GM18502 (cell line): ENCODE results near the gene MIGA2.
A peak's percentile ranks its signal among the peaks of the same experiment; 100 is the strongest.
"Not testable (repeated sequence)": the region's sequence is repeated elsewhere in the genome, so short reads cannot be mapped to it uniquely, and the experiment has no call there.

Experiments used
- ATAC-seq: cut with Tn5 transposase; IDR thresholded peaks from one replicate; pipeline ENCODE4 v1.9.1; 2021; ENCODE audit warnings: mild to moderate bottlenecking; ENCODE audit not compliant: unreplicated experiment, poor library complexity

Gene MIGA2

GRCh38 chr9:129110740-129111527 lies 74.5 kb downstream of the MIGA2 start, which contains the start of the genes CRAT and PTPA:
Gene CRAT, minus strand, starts transcription at chr9:129110793. Its CDS starts 284 bp downstream, at chr9:129110509.
Gene PTPA, plus strand, starts transcription at chr9:129111415. Its CDS starts 186 bp downstream, at chr9:129111601.
- peak; percentile 83 for ATAC-seq

DNA sequence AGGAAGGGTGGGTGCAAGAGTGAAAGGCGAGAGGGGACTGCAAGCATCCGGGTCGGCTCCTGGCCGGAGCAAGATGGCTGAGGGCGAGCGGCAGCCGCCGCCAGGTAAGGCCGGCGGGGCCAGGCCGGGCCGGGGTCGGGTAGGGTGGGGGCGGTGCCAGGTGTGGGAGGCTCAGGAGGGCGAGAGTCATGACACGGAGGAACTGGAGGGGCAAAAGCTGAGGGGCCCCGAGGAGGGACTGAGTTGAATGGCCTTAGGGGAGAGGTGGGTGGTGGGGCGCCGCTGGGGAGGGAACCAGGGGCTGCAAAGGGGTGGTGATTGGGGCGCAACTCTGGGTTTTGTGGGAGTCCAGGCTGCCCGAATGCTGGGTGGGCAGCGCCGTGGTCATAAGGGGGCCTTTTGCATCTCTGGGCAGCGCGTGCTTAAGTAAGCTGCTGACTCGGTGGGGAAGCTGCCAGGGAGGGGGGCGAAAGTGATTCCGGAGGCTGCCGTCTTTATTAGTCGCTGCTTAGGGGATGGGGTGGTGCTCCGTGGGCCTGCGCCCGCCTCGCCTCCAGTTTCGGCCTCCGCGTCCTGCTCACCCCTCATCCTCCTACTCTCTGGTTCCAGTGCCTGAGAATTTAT lies 75.2 kb downstream of the MIGA2 start:
- peak; percentile 38 for ATAC-seq

DNA sequence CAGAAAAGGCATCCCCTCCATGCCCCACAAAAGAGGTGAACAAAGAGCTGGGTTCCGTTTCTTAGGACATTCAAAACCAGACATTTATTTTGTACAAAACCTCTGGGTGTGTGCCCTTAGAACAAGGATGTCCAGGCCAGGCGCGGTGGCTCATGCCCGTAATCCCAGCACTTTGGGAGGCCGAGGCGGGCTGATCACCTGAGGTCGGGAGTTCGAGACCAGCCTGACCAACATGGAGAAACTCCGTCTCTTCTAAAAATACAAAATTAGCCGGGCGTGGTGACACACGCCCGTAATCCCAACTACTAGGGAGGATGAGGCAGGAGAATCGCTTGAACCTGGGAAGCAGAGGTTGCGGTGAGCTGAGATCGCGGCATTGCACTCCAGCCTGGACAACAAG lies 76.1 kb downstream of the MIGA2 start:
- not testable (repeated sequence) for ATAC-seq

DNA sequence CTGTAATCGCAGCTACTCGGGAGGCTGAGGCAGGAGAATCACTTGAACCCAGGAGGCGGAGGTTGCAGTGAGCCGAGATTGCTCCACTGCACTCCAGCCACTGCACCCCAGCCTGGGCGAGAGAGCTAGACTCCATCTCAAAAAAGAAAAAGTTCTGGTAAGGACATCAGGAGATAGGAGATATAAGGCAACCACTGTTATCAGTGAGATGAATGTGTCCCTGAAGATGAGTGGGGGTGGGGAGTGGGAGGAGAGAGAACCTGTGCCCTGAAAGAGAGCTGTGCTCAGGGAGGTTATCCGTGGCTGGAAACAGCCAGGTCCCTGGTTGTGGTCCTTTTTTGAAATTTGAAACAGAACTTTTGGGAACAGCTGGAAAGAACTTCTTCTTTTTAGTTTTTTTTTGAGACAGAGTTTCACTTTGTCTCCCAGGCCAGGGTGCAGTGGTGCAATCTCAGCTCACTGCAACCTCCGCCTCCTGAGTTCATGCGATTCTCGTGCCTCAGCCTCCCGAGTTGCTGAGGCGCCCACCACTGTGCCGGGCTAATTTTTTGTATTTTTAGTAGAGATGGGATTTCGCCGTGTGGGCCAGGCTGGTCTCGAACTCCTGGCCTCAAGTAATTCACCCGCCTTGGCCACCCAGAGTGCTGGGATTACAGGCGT lies 77.3 kb downstream of the MIGA2 start:
- ATAC-seq, result no peak

DNA sequence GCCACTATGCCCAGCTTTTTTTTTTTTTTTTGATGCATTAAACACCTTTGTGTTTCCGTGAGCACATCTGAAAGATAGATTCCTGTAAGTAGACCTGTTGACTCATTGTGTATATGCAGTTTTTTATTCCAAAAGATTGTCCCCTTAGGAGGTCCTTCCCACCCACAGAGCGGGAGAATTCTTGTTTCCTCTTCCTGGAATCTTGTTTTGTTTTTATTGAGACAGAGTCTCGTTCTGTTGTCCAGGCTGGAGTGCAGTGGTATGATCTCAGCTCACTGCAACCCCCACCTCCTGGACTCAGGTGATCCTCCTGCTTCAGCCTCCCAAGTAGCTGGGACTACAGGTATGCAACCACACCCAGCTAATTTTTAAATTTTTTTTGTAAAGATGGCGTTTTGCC lies 82.4 kb downstream of the MIGA2 start:
- no peak for ATAC-seq

DNA sequence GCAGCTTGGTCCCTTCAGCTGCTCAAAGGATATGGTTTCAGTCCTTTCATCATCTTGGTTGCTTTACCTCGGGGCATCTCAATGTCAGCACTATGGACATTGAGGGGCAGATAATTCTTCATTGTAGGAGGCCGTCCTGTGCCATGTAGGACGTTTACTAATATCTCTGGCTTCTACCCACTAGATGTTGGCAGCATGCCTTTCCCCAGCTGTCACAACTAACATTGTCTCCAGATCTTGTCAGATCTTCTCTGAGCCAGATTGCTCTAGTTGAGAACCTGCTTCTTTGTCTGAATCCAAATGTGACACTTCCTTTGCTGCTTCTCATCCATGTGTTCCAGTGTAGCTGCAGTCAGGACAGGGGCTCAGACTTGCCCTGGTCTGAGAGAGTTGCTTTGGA lies 85.1 kb downstream of the MIGA2 start:
- no peak for ATAC-seq
